IMR-90 (cell line): ENCODE data around the gene EXOC3L4. TPM values are rescaled to one million over a fixed set of nuclear protein-coding genes. Genes with fewer than 3 reads are reported as not detected.

Experiments used
- ATAC-seq: fragments of 200-7000 bp; cut with Tn5 transposase; 2 replicates; pipeline ENCODE4 v1.9.1; 2020; ENCODE audit warnings: low read depth, mild to moderate bottlenecking, moderate library complexity
- BruUV-seq: library from RNA; stranded (reverse); fragments of 400-500 nt; replicated peaks from 2 replicates; lab custom pipeline; 2021; lab: Mats Ljungman, UMichigan
- CTCF ChIA-PET: fragments of 300-600 bp; formaldehyde crosslinking; extraction: SDS; loops from one replicate; lab custom pipeline; 2021; ENCODE audit warnings: antibody characterized with exemption; lab: Yijun Ruan, JAX
- POLR2A ChIA-PET: fragments of 300-600 bp; sonication (Branson Sonifier 250); formaldehyde crosslinking; loops from one replicate; lab custom pipeline; 2022; ENCODE audit warnings: antibody characterized with exemption; ENCODE audit not compliant: unreplicated experiment; lab: Charles Lee
- DNase-seq: peaks from one replicate; pipeline ENCODE4 v3.0.0; 2013
- H2AFZ ChIP-seq: replicated peaks from 2 replicates; pipeline ENCODE3; 2013; ENCODE audit warnings: low read length, mild to moderate bottlenecking; ENCODE audit not compliant: poor library complexity
- H2AK5ac ChIP-seq: 2 replicates; pipeline ENCODE4 v1.6.1; 2013; ENCODE audit warnings: low read depth, low read length, inconsistent platforms
- H2AK9ac ChIP-seq: replicated peaks from 2 replicates; pipeline ENCODE3; 2013; ENCODE audit warnings: mild to moderate bottlenecking, low read depth, low read length, moderate library complexity; ENCODE audit not compliant: poor library complexity
- H2BK120ac ChIP-seq: 2 replicates; pipeline ENCODE4 v1.6.1; 2013; ENCODE audit warnings: low read depth, low read length, inconsistent platforms
- H2BK15ac ChIP-seq: 3 replicates; pipeline ENCODE4 v1.6.1; 2013; ENCODE audit warnings: low read depth, low read length, inconsistent platforms
- H2BK20ac ChIP-seq: 2 replicates; pipeline ENCODE4 v1.6.1; 2013; ENCODE audit warnings: low read depth, mild to moderate bottlenecking, inconsistent platforms, low read length, moderate library complexity
- H2BK5ac ChIP-seq: 2 replicates; pipeline ENCODE4 v1.6.1; 2013; ENCODE audit warnings: mild to moderate bottlenecking, low read depth, low read length, inconsistent platforms; ENCODE audit not compliant: poor library complexity, severe bottlenecking
- H3K14ac ChIP-seq: replicated peaks from 2 replicates; pipeline ENCODE4 v1.6.1; 2013; ENCODE audit warnings: low read depth, low read length, inconsistent platforms
- H3K18ac ChIP-seq: 2 replicates; pipeline ENCODE4 v1.6.1; 2013; ENCODE audit warnings: low read depth, low read length, control low read depth
- H3K23ac ChIP-seq: 2 replicates; pipeline ENCODE4 v1.6.1; 2013; ENCODE audit warnings: low read depth, low read length, inconsistent platforms
- H3K27ac ChIP-seq: 2 replicates; pipeline ENCODE4 v1.5.1; 2013; ENCODE audit warnings: mild to moderate bottlenecking, control low read depth, low read length; ENCODE audit not compliant: insufficient read depth
- H3K27me3 ChIP-seq: 2 replicates; pipeline ENCODE4 v1.6.1; 2013; ENCODE audit warnings: low read length; ENCODE audit not compliant: control insufficient read depth, insufficient read depth
- H3K36me3 ChIP-seq: 2 replicates; pipeline ENCODE4 v1.6.1; 2013; ENCODE audit warnings: low read length, mixed read lengths; ENCODE audit not compliant: control insufficient read depth, insufficient read depth
- H3K4ac ChIP-seq: 2 replicates; pipeline ENCODE4 v1.6.1; 2013; ENCODE audit warnings: low read depth, low read length, inconsistent platforms
- H3K4me1 ChIP-seq: 2 replicates; pipeline ENCODE4 v1.6.1; 2013; ENCODE audit warnings: low read length, mixed read lengths; ENCODE audit not compliant: control insufficient read depth, insufficient read depth
- H3K4me2 ChIP-seq: 2 replicates; pipeline ENCODE4 v1.6.1; 2013; ENCODE audit warnings: low read depth, mild to moderate bottlenecking, control low read depth, low read length, moderate library complexity
- H3K4me3 ChIP-seq: 2 replicates; pipeline ENCODE4 v1.5.1; 2013; ENCODE audit warnings: low read depth, mild to moderate bottlenecking, control low read depth, low read length, moderate library complexity; ENCODE audit not compliant: insufficient read depth
- H3K56ac ChIP-seq: 2 replicates; pipeline ENCODE4 v1.6.1; 2013; ENCODE audit warnings: low read length, inconsistent platforms; ENCODE audit not compliant: insufficient read depth; ENCODE audit errors: extremely low read depth
- H3K79me1 ChIP-seq, 2 experiments: 2 replicates each; pipeline ENCODE4 v1.6.1; 2013; ENCODE audit warnings: low read length in 2 of 2, inconsistent platforms in 1 of 2, low read depth in 1 of 2
- H3K9ac ChIP-seq: 2 replicates; pipeline ENCODE4 v1.6.1; 2013; ENCODE audit warnings: low read depth, low read length, control low read depth
- H3K9me1 ChIP-seq: 2 replicates; pipeline ENCODE4 v1.6.1; 2013; ENCODE audit warnings: low read length, inconsistent platforms; ENCODE audit not compliant: insufficient read depth
- H3K9me3 ChIP-seq: 2 replicates; pipeline ENCODE4 v1.6.1; 2013; ENCODE audit warnings: low read length; ENCODE audit not compliant: control insufficient read depth, insufficient read depth
- H4K20me1 ChIP-seq: 2 replicates; pipeline ENCODE4 v1.6.1; 2013; ENCODE audit warnings: low read length, inconsistent platforms; ENCODE audit not compliant: insufficient read depth
- H4K5ac ChIP-seq: 2 replicates; pipeline ENCODE4 v1.6.1; 2013; ENCODE audit warnings: mild to moderate bottlenecking, low read depth, low read length, control low read depth
- H4K8ac ChIP-seq, 2 experiments: 2 replicates each; pipeline ENCODE4 v1.6.1; 2013; ENCODE audit warnings: low read depth in 2 of 2, low read length in 2 of 2, control low read depth in 1 of 2, inconsistent platforms in 1 of 2
- H4K91ac ChIP-seq: 2 replicates; pipeline ENCODE4 v1.6.1; 2013; ENCODE audit warnings: low read depth, low read length, inconsistent platforms; ENCODE audit not compliant: insufficient read depth
- BHLHE40 ChIP-seq: fragments of 150-350 bp; IDR thresholded peaks from 2 replicates; pipeline ENCODE4 v1.6.1; 2016; ENCODE audit warnings: mild to moderate bottlenecking, low read depth, low read length
- CEBPB ChIP-seq: IDR thresholded peaks from 2 replicates; pipeline ENCODE4 v1.6.1; 2012; ENCODE audit warnings: low read depth, low read length, improper control_type of control experiment
- CHD1 ChIP-seq: IDR thresholded peaks from 2 replicates; pipeline ENCODE4 v1.6.1; 2012; ENCODE audit warnings: low read depth, low read length, improper control_type of control experiment
- FOS ChIP-seq: fragments of 150-350 bp; IDR thresholded peaks from 2 replicates; pipeline ENCODE4 v1.6.1; 2016; ENCODE audit warnings: low read depth, low read length
- MAFK ChIP-seq: IDR thresholded peaks from 2 replicates; pipeline ENCODE4 v1.6.1; 2012; ENCODE audit warnings: low read depth, low read length, improper control_type of control experiment
- MAZ ChIP-seq: IDR thresholded peaks from 2 replicates; pipeline ENCODE4 v1.6.1; 2012; ENCODE audit warnings: low read depth, mild to moderate bottlenecking, low read length, improper control_type of control experiment, moderate library complexity, borderline replicate concordance
- MXI1 ChIP-seq: IDR thresholded peaks from 2 replicates; pipeline ENCODE4 v1.6.1; 2012; ENCODE audit warnings: low read depth, mild to moderate bottlenecking, low read length, moderate library complexity, borderline replicate concordance
- NFE2L2 ChIP-seq: fragments of 150-350 bp; IDR thresholded peaks from 2 replicates; pipeline ENCODE4 v1.6.1; 2016; ENCODE audit warnings: low read depth, mild to moderate bottlenecking, low read length
- POLR2A ChIP-seq: IDR thresholded peaks from 2 replicates; pipeline ENCODE4 v1.6.1; 2012; ENCODE audit warnings: mild to moderate bottlenecking, low read depth, low read length
- RCOR1 ChIP-seq: IDR thresholded peaks from 2 replicates; pipeline ENCODE4 v1.6.1; 2012; ENCODE audit warnings: mild to moderate bottlenecking, low read length, improper control_type of control experiment; ENCODE audit not compliant: insufficient replicate concordance
- RFX5 ChIP-seq: IDR thresholded peaks from 2 replicates; pipeline ENCODE4 v1.8.0; 2012; ENCODE audit warnings: low read depth, mild to moderate bottlenecking, low read length, moderate library complexity
- SMC3 ChIP-seq: fragments of 150-350 bp; IDR thresholded peaks from 2 replicates; pipeline ENCODE4 v1.6.1; 2016; ENCODE audit warnings: low read depth, mild to moderate bottlenecking, antibody characterized with exemption, low read length, moderate library complexity
- WGBS, 2 experiments: methylation state at CpG; one replicate each; pipeline versions ENCODE4 v1.1.5 to v1.1.7; 2013; ENCODE audit warnings: missing lambda C conversion rate in 2 of 2; ENCODE audit not compliant: insufficient read length in 1 of 2; ENCODE audit errors: extremely low coverage in 2 of 2; 5-methylcytosine and 5-hydroxymethylcytosine counted together
- dilution Hi-C: fragments of 300-500 bp; cut with HindIII; formaldehyde crosslinking; loops from one replicate; pipeline ENCODE4 v1.14.3; 2018; ENCODE audit warnings: low sequenced_read_pairs; ENCODE audit not compliant: unreplicated experiment
- in situ Hi-C: fragments of 300-500 bp; cut with MboI; formaldehyde crosslinking; loops from 3 replicates; pipeline ENCODE4 v1.14.3; 2019; ENCODE audit warnings: low sequenced_read_pairs, inconsistent platforms, mixed read lengths
- intact Hi-C: fragments of 100-400 bp; cut with micrococcal nuclease; formaldehyde crosslinking; loops from 2 replicates; pipeline ENCODE4 v1.10.0; 2022
- polyA plus RNA-seq, 3 experiments: library from polyadenylated mRNA; depleted of rRNA; stranded (reverse); fragments of >200 nt; gene quantifications; 2 replicates each; pipeline ENCODE4 v1.2.3, GENCODE V29; 2012; ENCODE audit warnings: low replicate concordance in 1 of 3
- total RNA-seq: library from RNA; depleted of rRNA; stranded (reverse); fragments of >200 nt; gene quantifications from 2 replicates; pipeline ENCODE4 v1.2.3, GENCODE V29; 2012
- TF ChIP-seq, protein P1 (sequence below): fragments of 150-350 bp; IDR thresholded peaks from 2 replicates; pipeline ENCODE4 v1.6.1; 2017; ENCODE audit warnings: mild to moderate bottlenecking, antibody characterized with exemption, low read length, low read depth
- TF ChIP-seq, protein P2 (sequence below): conservative IDR thresholded peaks from 2 replicates; pipeline ENCODE4 v1.5.1; 2012; ENCODE audit warnings: mild to moderate bottlenecking, low read depth, low read length, improper control_type of control experiment
- TF ChIP-seq, protein P3 (sequence below): fragments of 150-350 bp; IDR thresholded peaks from 2 replicates; pipeline ENCODE4 v1.6.1; 2016; ENCODE audit warnings: low read depth, mild to moderate bottlenecking, low read length, moderate library complexity, borderline replicate concordance

The EXOC3L4 gene
- total and polyA plus RNA-seq, 2 of the 4 experiments (the other 2 are of a cell fraction), result not detected

DNA sequence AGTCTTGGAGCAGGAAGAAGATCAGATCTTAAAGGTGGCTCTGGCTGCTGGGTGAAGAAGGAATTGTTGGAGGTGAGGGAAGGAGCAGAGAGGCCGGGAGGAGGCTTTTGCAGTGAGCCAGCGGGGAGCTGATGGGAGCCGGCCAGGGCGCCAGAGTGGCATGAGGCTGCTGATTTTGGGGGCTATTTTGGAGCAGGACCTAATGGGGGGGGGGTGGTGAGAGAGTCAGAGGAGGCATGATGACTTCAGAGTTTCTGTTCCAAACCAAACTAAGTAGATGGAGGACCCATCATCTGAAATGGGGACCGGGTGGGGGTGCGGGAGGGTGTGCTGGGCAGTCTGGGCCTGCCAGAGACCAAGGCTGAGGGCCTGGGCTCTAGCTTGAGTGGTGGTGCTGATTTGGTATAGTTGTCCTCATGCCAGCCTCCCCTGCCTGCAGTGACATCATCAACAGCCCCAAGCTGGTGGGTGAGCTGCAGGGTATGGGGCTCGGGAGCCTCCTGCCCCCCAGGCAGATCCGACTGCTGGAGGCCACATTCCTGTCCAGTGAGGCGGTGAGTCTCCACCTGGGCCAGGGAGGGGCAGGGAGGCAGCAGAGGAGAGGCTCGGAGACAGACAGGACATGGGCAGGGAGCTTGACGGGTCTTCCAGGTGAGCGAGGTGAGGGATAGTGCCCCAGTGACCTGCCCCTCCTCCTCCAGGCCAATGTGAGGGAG is 34.9 kb downstream of the EXOC3L4 start:
- H3K56ac ChIP-seq, result no peak overlapping the region
- H3K9me3 ChIP-seq, result no peaks in the 10 kb centered on the region
- H3K4ac ChIP-seq, result no peak overlapping the region
- peaks cover 14% of the 10 kb centered on the region for H3K4me1 ChIP-seq
- 87% methylated on average over 7 of the region's 12 CpGs; no CpG with 5 or more reads in 1 of the 2 experiments for WGBS, 2 experiments
- no peak overlapping the region for H3K14ac ChIP-seq
- H2BK15ac ChIP-seq, result no peak overlapping the region
- no peak overlapping the region for H4K5ac ChIP-seq
- H3K4me3 ChIP-seq, result no peak overlapping the region
- intact Hi-C loops, result no loop called here
- H3K79me1 ChIP-seq, result no peaks in the 10 kb centered on the region; a peak in 1 of 4 replicates
- H3K27me3 ChIP-seq, result peaks cover 6% of the 10 kb centered on the region; the same call in 1 of the 2 replicates
- H3K23ac ChIP-seq, result no peak overlapping the region
- no peak overlapping the region for H3K18ac ChIP-seq
- BruUV-seq, result no TSS peak
- H2AK9ac ChIP-seq, result peak overlapping the region; percentile 89
- no peak overlapping the region for H2BK20ac ChIP-seq
- POLR2A ChIA-PET, result no interaction called here
- no peak overlapping the region for H3K9ac ChIP-seq
- in situ Hi-C loops, result no loop called here
- H4K8ac ChIP-seq, result no peak overlapping the region
- peaks cover 3% of the 10 kb centered on the region; the same call in 1 of the 2 replicates for H4K20me1 ChIP-seq
- dilution Hi-C loops, result no loop called here
- H3K9me1 ChIP-seq, result peaks cover 9% of the 10 kb centered on the region
- no peaks in the 10 kb centered on the region for H3K36me3 ChIP-seq
- H3K4me2 ChIP-seq, result no peak overlapping the region
- ATAC-seq (no peak), DNase-seq (no peak)
- H2BK120ac ChIP-seq, result 0 out of 2 replicates have a peak overlapping the region, but pooled peaks have one; percentile 13
- H4K91ac ChIP-seq, result no peak overlapping the region
- H2AFZ ChIP-seq, result peak overlapping the region; percentile 29
- no peak overlapping the region for H2BK5ac ChIP-seq
- no peak overlapping the region for H3K27ac ChIP-seq
- H2AK5ac ChIP-seq, result peak overlapping the region; percentile 54
- CTCF ChIA-PET, result no interaction called here
- TF ChIP-seq, protein P1, sequence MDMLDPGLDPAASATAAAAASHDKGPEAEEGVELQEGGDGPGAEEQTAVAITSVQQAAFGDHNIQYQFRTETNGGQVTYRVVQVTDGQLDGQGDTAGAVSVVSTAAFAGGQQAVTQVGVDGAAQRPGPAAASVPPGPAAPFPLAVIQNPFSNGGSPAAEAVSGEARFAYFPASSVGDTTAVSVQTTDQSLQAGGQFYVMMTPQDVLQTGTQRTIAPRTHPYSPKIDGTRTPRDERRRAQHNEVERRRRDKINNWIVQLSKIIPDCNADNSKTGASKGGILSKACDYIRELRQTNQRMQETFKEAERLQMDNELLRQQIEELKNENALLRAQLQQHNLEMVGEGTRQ, result no peak
- TF ChIP-seq MAFK, result no peak
- no peak for TF ChIP-seq RFX5
- TF ChIP-seq RCOR1, result no peak
- no peak for TF ChIP-seq SMC3
- no peak for TF ChIP-seq FOS
- TF ChIP-seq CEBPB, result no peak
- TF ChIP-seq MAZ, result no peak
- TF ChIP-seq, protein P2, sequence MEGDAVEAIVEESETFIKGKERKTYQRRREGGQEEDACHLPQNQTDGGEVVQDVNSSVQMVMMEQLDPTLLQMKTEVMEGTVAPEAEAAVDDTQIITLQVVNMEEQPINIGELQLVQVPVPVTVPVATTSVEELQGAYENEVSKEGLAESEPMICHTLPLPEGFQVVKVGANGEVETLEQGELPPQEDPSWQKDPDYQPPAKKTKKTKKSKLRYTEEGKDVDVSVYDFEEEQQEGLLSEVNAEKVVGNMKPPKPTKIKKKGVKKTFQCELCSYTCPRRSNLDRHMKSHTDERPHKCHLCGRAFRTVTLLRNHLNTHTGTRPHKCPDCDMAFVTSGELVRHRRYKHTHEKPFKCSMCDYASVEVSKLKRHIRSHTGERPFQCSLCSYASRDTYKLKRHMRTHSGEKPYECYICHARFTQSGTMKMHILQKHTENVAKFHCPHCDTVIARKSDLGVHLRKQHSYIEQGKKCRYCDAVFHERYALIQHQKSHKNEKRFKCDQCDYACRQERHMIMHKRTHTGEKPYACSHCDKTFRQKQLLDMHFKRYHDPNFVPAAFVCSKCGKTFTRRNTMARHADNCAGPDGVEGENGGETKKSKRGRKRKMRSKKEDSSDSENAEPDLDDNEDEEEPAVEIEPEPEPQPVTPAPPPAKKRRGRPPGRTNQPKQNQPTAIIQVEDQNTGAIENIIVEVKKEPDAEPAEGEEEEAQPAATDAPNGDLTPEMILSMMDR, result no peak
- TF ChIP-seq NFE2L2, result no peak
- no peak for TF ChIP-seq MXI1
- TF ChIP-seq CHD1, result no peak
- TF ChIP-seq BHLHE40, result no peak
- no peak for TF ChIP-seq POLR2A
- TF ChIP-seq, protein P3, sequence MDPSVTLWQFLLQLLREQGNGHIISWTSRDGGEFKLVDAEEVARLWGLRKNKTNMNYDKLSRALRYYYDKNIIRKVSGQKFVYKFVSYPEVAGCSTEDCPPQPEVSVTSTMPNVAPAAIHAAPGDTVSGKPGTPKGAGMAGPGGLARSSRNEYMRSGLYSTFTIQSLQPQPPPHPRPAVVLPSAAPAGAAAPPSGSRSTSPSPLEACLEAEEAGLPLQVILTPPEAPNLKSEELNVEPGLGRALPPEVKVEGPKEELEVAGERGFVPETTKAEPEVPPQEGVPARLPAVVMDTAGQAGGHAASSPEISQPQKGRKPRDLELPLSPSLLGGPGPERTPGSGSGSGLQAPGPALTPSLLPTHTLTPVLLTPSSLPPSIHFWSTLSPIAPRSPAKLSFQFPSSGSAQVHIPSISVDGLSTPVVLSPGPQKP, result no peak
